CD4-positive, alpha-beta T cell treated with Interleukin-12 subunit alpha and Interleukin-12 subunit beta, for 1 hour (primary cell): ENCODE data around the gene COL8A2.
A peak's percentile ranks its signal among the peaks of the same experiment; 100 is the strongest.

Experiments
- DNase-seq: peaks from one replicate; pipeline ENCODE4 v3.0.0-alpha.2; 2020

The COL8A2 gene

DNA sequence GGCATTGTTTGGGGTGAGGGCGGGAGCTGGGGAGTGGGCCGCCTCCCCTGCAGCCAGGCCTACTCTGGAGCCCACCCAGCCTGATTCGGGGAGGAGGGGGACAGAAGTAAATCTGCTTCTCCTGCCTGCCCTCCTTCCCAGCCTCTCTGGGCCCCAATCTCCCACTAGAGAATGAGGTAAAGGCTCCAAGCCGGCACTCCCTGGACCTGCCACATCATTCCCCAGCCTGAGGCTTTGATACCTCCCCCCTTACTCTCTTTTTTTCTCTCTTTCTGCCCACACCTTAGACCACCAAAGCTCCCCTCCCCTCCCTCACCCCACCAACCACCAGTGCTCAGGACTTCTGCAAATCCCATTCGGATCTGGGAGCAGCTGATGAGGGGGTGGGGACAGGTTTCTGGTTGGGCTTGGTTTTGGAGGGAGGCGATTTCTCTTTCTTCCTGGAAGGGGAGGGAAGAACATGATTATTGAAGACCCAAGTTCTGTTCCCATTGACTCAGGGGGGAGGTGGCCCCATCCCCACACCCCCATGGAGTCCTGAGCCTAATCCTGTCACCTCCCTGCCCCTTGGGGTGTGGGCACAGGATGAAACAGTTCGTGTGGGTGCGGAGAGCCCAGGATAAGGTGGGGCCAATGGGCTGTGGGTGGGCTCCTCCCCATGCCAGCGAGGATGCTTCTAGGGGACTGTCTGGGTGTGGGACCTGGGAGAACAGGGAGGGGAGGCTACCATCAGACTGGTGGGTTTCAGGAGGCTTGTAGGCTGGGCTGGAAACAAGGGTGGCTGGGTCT, 32.3 kb upstream of the COL8A2 start:
- DNase-seq, result no peak

- DNase-seq, result peak; percentile 62
These were observed 31.5 kb upstream of the COL8A2 start for GRCh38 chr1:36156329-36157114.

GRCh38 chr1:36155408-36156328, 30.6 kb upstream of the COL8A2 start, which contains the start of gene MAP7D1:
MAP7D1 (plus strand) TSS chr1:36156160; CDS start chr1:36156418, 258 bp downstream.
- peak; percentile 88 for DNase-seq

DNA sequence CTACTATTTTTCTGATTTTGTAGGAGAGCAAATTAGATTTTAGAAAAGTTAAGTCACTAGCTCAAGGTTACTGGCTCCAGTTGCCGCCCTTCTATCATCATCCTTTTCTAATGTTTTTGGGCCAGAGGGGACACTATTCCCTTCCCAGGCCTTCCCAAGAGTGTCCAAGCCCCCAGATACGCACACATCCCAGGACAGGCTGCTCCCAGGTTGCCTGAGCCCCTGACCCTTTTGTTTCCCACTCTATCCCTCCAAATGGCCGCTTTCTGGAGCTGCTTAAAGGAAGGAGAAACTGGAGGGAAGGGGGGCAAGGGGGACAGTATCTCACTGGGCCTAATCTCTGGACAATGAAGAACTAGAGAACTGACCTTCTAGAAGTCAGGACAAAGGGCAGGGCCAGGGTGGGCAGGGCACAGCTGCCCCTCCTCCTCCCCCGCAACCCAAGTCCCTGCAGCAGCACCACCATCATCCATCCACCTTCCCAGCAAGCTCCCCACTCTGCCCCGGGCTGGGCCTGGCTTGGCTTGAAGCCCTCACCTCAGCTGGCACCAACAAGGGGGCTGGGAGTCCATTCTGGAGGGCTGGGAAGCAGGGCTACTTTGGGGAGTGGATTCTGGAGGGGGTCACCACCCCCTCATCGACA, 29.9 kb upstream of the COL8A2 start:
- no peak for DNase-seq

DNA sequence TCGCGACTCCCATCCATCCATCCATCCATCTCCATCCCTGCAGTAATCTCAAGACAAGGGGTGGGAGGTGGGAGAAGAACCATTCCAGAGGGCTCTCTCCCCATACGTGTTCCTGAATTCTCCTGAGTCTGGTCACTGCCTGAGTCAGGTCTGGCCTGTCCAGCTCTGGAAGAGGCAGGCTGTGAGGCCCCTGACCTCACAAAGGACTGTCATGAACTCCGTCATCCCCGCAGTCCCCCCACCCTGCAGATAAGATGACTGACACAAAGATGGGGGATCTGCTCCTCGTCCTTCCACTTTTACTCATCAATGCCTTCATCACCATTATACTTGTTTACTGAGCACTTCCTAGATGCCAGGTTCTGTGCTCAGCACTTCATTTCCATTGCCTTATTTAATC, 29.3 kb upstream of the COL8A2 start:
- DNase-seq, result no peak

GRCh38 chr1:36153476-36153875, 28.5 kb upstream of the COL8A2 start:
- no peak for DNase-seq

GRCh38 chr1:36151845-36152203, 26.8 kb upstream of the COL8A2 start:
- peak; percentile 73 for DNase-seq

- DNase-seq, result no peak
These were observed 26.3 kb upstream of the COL8A2 start for GRCh38 chr1:36151134-36151844.

DNA sequence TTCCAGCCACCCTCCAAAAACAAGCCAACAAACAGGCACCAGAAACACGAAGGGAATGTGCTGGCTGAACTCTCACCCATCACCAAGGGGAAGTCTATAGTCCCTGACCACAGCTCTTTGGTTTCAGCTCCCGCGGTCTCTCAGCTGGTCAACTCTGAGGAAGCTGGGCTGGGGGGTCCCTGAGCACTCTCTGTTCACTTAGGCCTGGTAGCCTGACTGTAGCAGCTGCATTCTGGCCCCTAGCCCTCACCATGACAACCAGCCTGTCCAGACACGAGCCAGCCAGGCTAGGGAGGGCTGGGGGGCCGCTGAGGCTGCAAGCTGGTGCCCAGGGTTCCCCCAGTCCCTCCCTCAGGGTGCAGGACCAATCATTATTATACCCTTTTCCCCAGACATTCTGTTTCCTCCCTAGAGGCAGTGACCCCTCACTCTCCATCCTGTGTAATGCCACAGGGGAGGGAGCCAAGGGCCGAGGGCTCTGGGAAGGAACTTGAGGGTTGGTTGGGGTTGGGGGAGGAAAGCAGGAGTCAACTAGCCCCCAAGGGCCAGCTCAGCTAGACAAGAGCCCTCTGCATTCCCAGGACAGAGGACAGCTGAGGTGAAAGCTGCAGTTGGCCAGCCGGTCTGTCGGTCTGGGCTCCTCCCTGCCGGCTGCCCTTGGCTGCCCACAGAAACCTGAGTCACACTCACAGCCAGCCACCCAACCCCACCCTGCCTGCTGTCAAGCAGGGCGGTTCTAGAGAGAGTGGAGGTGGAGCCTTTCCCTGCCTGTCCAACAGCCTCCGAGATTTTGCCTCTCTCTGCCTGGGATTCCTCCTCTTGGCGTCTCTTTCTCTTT, 25.5 kb upstream of the COL8A2 start:
- DNase-seq, result peak; percentile 82

- no peak for DNase-seq
These were observed 24.9 kb upstream of the COL8A2 start for GRCh38 chr1:36149973-36150295.

DNA sequence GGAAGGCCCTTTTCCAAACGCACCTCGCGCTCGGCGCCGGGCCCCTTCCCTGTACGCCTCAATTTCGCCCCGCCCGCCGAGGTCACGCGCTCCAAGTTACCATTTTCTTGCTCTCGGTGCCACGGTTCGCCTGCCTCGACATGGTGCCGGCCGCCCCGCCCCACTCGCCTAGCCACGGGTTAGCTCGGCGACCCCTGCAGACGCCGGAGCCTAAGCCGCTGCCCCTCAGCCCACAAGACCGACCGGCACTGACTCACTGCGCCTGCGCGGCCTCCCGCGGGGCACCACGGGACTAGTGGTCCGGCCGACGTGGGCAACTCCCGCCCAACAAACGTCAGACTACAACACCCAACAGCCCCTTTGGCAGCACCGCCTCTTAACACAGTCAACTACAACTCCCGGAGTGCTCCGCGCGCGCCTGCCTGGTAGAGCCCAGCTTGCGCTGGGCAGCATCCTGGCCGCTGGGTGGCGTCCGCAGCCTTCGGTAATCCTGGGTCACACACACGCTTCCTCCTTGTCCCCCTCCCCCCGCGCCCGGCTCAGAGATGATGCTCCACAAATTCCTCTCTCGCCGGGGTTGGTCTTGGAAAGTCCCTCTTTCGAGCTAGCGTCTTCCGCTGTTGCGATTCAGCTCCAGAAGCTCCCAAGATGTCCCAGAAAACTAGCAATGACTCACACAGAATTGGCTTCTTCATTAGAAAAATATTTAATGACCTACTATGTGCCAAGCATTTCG, 24.4 kb upstream of the COL8A2 start, which contains the start of gene TRAPPC3:
Gene TRAPPC3 (minus strand): TSS at position 250 of the 736 bp plus-strand sequence. CDS start 108 bp downstream, at position 142.
- DNase-seq, result peak; percentile 100

DNA sequence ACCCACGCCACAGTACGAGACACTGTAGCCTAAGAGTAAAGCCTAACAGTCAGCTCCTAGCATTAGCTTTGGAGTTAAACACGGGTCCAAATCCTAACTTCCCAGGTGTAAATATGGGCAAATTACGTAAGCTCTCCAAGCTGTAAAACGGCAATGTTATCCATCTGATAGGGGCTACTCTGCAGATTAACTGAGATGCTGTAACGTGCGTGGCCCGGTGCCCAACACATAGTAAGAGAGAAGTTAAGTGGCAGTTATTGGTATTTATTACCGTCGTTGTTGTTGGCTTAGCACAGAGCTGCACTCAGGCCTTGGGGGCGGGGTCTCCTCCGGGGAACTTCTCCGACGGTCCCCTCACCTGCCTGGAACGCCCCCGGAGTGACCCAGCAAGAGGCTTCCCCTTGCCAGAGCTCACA, 23.8 kb upstream of the COL8A2 start:
- DNase-seq, result no peak

- DNase-seq, result no peak
These were observed 19.4 kb upstream of the COL8A2 start for GRCh38 chr1:36144413-36144812.

DNA sequence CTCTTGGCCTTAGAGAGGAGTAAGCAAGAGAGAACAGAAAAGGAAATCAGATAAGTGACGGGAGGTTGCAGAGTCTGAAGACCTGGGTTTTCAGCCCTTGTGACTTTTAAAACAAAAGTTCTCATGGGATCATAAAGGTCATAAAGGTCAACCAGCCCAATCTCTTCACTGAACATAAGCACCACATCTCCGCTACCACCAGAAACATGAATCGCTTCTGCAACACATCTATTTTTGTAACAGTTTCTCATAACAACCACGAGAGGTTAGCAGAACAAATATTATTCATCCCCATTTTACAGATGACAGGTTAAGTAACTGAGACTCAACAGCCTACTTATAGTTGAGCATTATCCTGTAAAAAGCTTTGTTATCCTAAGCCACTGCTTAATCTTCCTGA, 18.4 kb upstream of the COL8A2 start:
- DNase-seq, result no peak

- no peak for DNase-seq
These were observed 17.1 kb upstream of the COL8A2 start for GRCh38 chr1:36142121-36142520.

GRCh38 chr1:36139521-36139920, 14.5 kb upstream of the COL8A2 start:
- no peak for DNase-seq

GRCh38 chr1:36137776-36138175, 12.8 kb upstream of the COL8A2 start:
- no peak for DNase-seq

- no peak for DNase-seq
These were observed 12.2 kb upstream of the COL8A2 start for GRCh38 chr1:36137226-36137625.

- DNase-seq, result no peak
These were observed 11.5 kb upstream of the COL8A2 start for GRCh38 chr1:36136535-36136934.

- no peak for DNase-seq
These were observed 10.8 kb upstream of the COL8A2 start for GRCh38 chr1:36135796-36136195.
